BJ (cell line): Measurements from ENCODE around the gene PPP1R2. TPM values are rescaled to one million over a fixed set of nuclear protein-coding genes. Genes with fewer than 3 reads are reported as not detected.

Source experiments
- CTCF ChIA-PET: fragments of 350-600 bp; formaldehyde crosslinking; extraction: SDS; loops from one replicate; lab custom pipeline; 2021; ENCODE audit warnings: antibody characterized with exemption, inconsistent platforms; lab: Yijun Ruan, JAX
- POLR2A ChIA-PET: fragments of 300-600 bp; sonication (Branson Sonifier 250); formaldehyde crosslinking; extraction: SDS; loops from one replicate; lab custom pipeline; 2021; ENCODE audit warnings: antibody characterized with exemption; lab: Charles Lee
- DNase-seq: peaks from one replicate; pipeline ENCODE4 v3.0.0-alpha.2; 2011; ENCODE audit warnings: low read depth
- H3K27me3 ChIP-seq: 2 replicates; pipeline ENCODE4 v1.6.0; 2011; ENCODE audit warnings: low read length; ENCODE audit not compliant: control insufficient read depth, insufficient read depth
- H3K36me3 ChIP-seq: 2 replicates; pipeline ENCODE4 v1.5.1; 2011; ENCODE audit warnings: low read length; ENCODE audit not compliant: control insufficient read depth, insufficient read depth
- H3K4me3 ChIP-seq: 2 replicates; pipeline ENCODE4 v1.5.1; 2011; ENCODE audit warnings: low read depth, mild to moderate bottlenecking, control low read depth, low read length
- CTCF ChIP-seq: IDR thresholded peaks from 2 replicates; pipeline ENCODE4 v1.5.1; 2011; ENCODE audit warnings: low read depth, mild to moderate bottlenecking, control low read depth, inconsistent platforms, low read length, moderate library complexity; ENCODE audit not compliant: insufficient read depth
- polyA plus RNA-seq: library from polyadenylated mRNA; depleted of rRNA; stranded (reverse); fragments of >200 nt; gene quantifications from 2 replicates; pipeline ENCODE4 v1.2.3, GENCODE V29; 2011

Gene PPP1R2
- polyA plus RNA-seq, 1 experiment, result 41.9 TPM

DNA sequence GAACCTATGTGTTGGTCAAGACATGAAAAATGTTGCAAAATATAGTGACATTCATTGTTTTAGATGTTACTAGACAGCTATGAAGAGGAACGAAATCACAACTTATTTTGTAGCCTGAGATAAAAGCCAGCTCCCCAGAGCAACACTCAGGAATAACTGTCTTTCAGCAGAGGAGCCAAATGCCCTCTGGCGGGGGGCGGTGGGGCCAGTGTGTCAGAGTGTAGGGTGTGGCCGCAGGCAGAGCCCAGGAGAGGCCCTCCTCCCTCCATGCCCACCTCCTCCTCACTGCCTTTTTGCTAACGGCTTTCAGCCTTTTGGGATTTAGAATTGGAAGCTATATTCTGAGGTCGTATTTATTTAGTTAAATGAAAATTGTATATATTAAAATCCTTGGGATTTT lies 23.7 kb upstream of the PPP1R2 start:
- H3K4me3 ChIP-seq, result no peak overlapping the region
- H3K36me3 ChIP-seq, result no peaks in the 10 kb centered on the region
- ChIA-PET POLR2A (no interaction called here), CTCF (interaction anchor here (0.9 to 2.2 kb wide), 2 partner anchors 9 to 15 kb away, joined by 3 to 8 read pairs; no protein-coding TSS in a partner anchor)
- TF ChIP-seq CTCF, result no peak
- DNase-seq, result no peak
- H3K27me3 ChIP-seq, result peaks cover 5% of the 10 kb centered on the region

DNA sequence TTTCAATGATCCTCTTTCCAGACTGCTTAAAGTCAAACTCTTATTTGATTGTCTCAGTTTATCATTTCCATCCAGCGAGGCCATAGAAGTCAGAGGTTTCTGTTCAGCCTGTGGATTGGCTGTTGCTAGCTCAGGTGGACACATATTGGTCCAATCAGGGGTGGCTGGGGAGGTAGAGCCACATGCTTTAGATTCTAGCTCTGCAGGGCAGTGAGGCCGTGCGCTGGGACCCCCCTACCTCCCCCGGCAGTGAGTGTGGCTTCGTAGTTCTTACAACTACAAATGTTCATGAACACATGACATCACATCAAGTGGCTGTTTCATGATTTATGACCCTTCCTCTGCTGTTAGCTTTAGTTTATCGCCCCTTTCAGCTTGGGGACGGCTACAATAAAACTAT lies 22.6 kb upstream of the PPP1R2 start:
- Histone ChIP-seq H3K4me3 (no peak overlapping the region), H3K36me3 (no peaks in the 10 kb centered on the region), H3K27me3 (peaks cover 5% of the 10 kb centered on the region)
- TF ChIP-seq CTCF, result no peak
- CTCF ChIA-PET, result interaction anchor here (1.1 kb wide), 1 partner anchor 9 kb away, joined by 3 read pairs; no protein-coding TSS in a partner anchor
- no peak for DNase-seq
- POLR2A ChIA-PET, result no interaction called here

- DNase-seq, result no peak
- no peaks in the 10 kb centered on the region for H3K36me3 ChIP-seq
- CTCF ChIA-PET, result interaction anchor here (1.1 kb wide), 1 partner anchor 15 kb away, joined by 3 read pairs; no protein-coding TSS in a partner anchor
- H3K27me3 ChIP-seq, result peaks cover 5% of the 10 kb centered on the region
- no peak for TF ChIP-seq CTCF
- H3K4me3 ChIP-seq, result no peak overlapping the region
- POLR2A ChIA-PET, result no interaction called here
These were observed 20.2 kb upstream of the PPP1R2 start for GRCh38 chr3:195563317-195563716.

GRCh38 chr3:195559723-195560409 lies 16.7 kb upstream of the PPP1R2 start:
- Histone ChIP-seq H3K27me3 (peaks cover 3% of the 10 kb centered on the region), H3K4me3 (no peak overlapping the region), H3K36me3 (no peaks in the 10 kb centered on the region)
- ChIA-PET POLR2A (no interaction called here), CTCF (interaction anchor here (1.0 to 1.1 kb wide), 2 partner anchors 39 to 127 kb away, joined by 3 read pairs; no protein-coding TSS in a partner anchor)
- no peak for DNase-seq
- no peak for TF ChIP-seq CTCF

DNA sequence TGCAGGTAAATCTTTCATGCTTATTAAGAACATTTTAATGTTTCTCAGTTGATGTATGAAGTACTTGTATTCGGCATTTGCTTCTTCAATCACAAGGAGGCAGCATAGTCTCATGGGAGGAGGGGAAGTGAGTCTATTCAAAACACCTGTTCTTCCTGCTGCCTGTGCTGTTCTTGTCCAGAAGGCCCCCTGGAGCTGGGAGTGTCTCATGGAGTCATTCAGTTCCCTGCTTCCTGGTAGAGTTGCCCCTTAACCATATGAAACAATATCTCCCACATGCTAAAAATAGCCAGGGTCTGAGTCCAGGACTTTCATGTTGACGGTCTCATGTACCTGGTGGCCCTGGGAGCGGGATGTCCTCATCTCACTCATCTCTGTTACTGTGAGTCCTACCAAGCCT lies 15.5 kb upstream of the PPP1R2 start:
- CTCF ChIA-PET, result interaction anchor here (1.3 to 1.6 kb wide), 2 partner anchors 9 to 12 kb away, joined by 5 to 8 read pairs; no protein-coding TSS in a partner anchor
- Histone ChIP-seq H3K36me3 (no peaks in the 10 kb centered on the region), H3K4me3 (no peak overlapping the region), H3K27me3 (peaks cover 5% of the 10 kb centered on the region)
- POLR2A ChIA-PET, result no interaction called here
- DNase-seq, result peak; percentile 30
- TF ChIP-seq CTCF, result peak; percentile 67
